SU-DHL-6 (cell line): ENCODE data around the gene ETNK2.

Source experiments
- H2AFZ ChIP-seq: fragments of 200-600 bp; sonication (generic); 2 replicates; pipeline ENCODE4 v1.6.1; 2014; ENCODE audit warnings: low read depth, mild to moderate bottlenecking, moderate library complexity, mixed read lengths, antibody characterized with exemption, low read length; ENCODE audit not compliant: severe bottlenecking
- H3F3A ChIP-seq: fragments of 200-600 bp; shearing (Covaris generic); 2 replicates; pipeline ENCODE4 v1.6.0; 2016; ENCODE audit warnings: antibody characterized with exemption, mild to moderate bottlenecking; ENCODE audit not compliant: insufficient read depth
- H3K27ac ChIP-seq: fragments of 200-600 bp; sonication (generic); 2 replicates; pipeline ENCODE4 v1.5.1; 2016; ENCODE audit warnings: low read depth, mild to moderate bottlenecking, low read length, moderate library complexity, mixed read lengths
- H3K27me3 ChIP-seq: fragments of 200-600 bp; sonication (generic), shearing (Covaris generic); 2 replicates; pipeline ENCODE4 v1.6.0; 2014; ENCODE audit warnings: mild to moderate bottlenecking, low read length
- H3K36me3 ChIP-seq: fragments of 200-600 bp; sonication (generic); 2 replicates; pipeline ENCODE4 v1.6.1; 2014; ENCODE audit warnings: mild to moderate bottlenecking, low read length, mixed read lengths
- H3K4me2 ChIP-seq: fragments of 300-600, 200-600 bp; shearing (Covaris generic), sonication (generic); 2 replicates; pipeline ENCODE4 v1.6.0; 2014; ENCODE audit warnings: low read length, low read depth, mild to moderate bottlenecking; ENCODE audit not compliant: poor library complexity, severe bottlenecking
- H3K4me3 ChIP-seq: fragments of 200-600 bp; sonication (generic); 2 replicates; pipeline ENCODE4 v1.5.1; 2014; ENCODE audit warnings: antibody characterized with exemption, low read length, mild to moderate bottlenecking, mixed read lengths; ENCODE audit not compliant: insufficient read depth, poor library complexity, severe bottlenecking
- H3K79me2 ChIP-seq: fragments of 200-600 bp; sonication (generic); 2 replicates; pipeline ENCODE4 v1.6.1; 2014; ENCODE audit warnings: mild to moderate bottlenecking, low read length, moderate library complexity; ENCODE audit not compliant: insufficient read depth
- H3K9ac ChIP-seq: fragments of 200-600 bp; sonication (generic); 2 replicates; pipeline ENCODE4 v1.7.0; 2014; ENCODE audit warnings: mild to moderate bottlenecking, low read length
- H3K9me2 ChIP-seq: fragments of 200-600 bp; sonication (generic); replicated peaks from 2 replicates; pipeline ENCODE4 v1.6.1; 2014; ENCODE audit warnings: low read length; ENCODE audit not compliant: insufficient read depth
- H3K9me3 ChIP-seq: fragments of 200-600 bp; sonication (generic); 2 replicates; pipeline ENCODE4 v1.6.1; 2014; ENCODE audit warnings: low read length, mixed read lengths; ENCODE audit not compliant: insufficient read depth
- H4K20me1 ChIP-seq: fragments of 200-600 bp; sonication (generic); 2 replicates; pipeline ENCODE4 v1.6.1; 2014; ENCODE audit warnings: low read depth, mild to moderate bottlenecking, antibody characterized with exemption, low read length, moderate library complexity, mixed read lengths
- EZH2phosphoT487 ChIP-seq: fragments of 200-600 bp; sonication (generic), shearing (Covaris generic); conservative IDR thresholded peaks from 2 replicates; pipeline ENCODE4 v1.6.1; 2018; ENCODE audit warnings: mild to moderate bottlenecking, antibody characterized with exemption, low read length, moderate library complexity, mixed read lengths
- TF ChIP-seq, protein P1 (sequence below): fragments of 200-600 bp; sonication (generic); IDR thresholded peaks from one replicate; pipeline ENCODE4 v1.5.1; 2017; ENCODE audit warnings: antibody characterized with exemption, mild to moderate bottlenecking, low read length, moderate library complexity; ENCODE audit not compliant: insufficient read depth, poor library complexity, severe bottlenecking

ETNK2 gene

DNA sequence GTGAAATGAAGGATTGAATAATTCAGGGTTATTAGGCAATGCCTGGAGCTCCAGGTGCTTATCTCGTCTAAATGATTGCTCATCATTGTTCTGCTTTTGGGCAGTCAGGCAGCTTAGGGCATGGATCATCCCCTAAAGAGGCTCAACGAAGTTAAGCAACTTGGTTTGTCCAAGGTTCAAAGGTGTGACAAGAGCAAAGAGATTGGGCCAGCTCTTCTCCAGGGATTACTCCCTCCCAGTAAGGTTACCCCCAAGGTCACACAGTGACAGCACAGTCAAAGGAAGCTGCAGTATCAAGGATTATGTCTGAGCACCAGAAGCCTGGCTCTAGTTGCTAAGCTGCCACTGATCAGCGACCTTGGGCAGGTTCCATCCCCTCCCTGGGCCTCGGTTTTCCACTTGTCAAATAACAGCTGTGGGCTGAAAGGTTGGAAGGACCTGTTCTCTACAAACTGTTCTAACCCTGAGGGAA lies 6.8 kb downstream of the ETNK2 start:
- Histone ChIP-seq H3K27me3 (no peaks in the 10 kb centered on the region), H3K4me3 (no peak overlapping the region), H4K20me1 (no peaks in the 10 kb centered on the region), H3K9me2 (no peaks in the 10 kb centered on the region), H3K4me2 (no peak overlapping the region), H3K79me2 (no peaks in the 10 kb centered on the region), H3F3A (no peaks in the 10 kb centered on the region), H3K9ac (no peak overlapping the region), H3K9me3 (no peaks in the 10 kb centered on the region), H3K36me3 (no peaks in the 10 kb centered on the region), H2AFZ (no peak overlapping the region), H3K27ac (no peak overlapping the region)
- TF ChIP-seq, protein P1, sequence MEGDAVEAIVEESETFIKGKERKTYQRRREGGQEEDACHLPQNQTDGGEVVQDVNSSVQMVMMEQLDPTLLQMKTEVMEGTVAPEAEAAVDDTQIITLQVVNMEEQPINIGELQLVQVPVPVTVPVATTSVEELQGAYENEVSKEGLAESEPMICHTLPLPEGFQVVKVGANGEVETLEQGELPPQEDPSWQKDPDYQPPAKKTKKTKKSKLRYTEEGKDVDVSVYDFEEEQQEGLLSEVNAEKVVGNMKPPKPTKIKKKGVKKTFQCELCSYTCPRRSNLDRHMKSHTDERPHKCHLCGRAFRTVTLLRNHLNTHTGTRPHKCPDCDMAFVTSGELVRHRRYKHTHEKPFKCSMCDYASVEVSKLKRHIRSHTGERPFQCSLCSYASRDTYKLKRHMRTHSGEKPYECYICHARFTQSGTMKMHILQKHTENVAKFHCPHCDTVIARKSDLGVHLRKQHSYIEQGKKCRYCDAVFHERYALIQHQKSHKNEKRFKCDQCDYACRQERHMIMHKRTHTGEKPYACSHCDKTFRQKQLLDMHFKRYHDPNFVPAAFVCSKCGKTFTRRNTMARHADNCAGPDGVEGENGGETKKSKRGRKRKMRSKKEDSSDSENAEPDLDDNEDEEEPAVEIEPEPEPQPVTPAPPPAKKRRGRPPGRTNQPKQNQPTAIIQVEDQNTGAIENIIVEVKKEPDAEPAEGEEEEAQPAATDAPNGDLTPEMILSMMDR = no peak
- no peak for TF ChIP-seq EZH2phosphoT487

DNA sequence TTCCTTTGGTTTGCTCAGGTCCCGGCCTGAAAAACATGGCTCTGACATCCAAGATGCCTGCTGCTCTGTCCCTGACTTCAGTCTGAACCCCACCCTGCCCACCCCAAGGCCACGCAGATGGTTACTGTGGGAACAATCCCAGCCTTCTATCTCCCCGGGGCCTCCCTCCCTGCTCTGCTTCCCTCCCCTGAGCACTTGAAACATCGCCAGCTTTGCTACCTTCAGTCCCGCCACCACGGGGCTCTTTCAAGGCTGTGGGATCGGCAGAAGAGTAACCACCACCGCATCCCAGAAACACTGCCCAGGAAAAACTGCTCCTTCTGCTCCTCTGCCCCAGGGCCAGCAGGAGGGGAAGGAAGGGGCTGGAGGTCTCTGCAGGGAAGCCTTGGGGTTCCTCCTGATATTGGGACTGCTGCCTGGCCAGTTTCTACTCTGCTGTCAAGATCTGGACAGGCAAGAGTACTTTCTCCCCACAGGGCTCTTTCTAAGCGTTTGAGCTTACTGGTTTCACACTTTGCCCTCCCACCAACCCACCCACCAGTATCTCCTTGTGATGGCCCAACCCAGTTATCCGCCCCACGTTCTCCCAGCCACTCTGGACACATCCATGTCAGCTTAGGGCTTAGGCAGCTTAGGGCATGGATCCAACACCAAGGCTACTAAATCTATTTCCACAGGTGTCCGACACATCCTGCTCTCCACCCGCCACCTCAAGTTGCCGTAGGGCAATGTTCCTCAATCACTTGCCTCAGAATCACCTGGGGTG lies 8.4 kb downstream of the ETNK2 start:
- H3K36me3 ChIP-seq = no peaks in the 10 kb centered on the region
- no peaks in the 10 kb centered on the region for H3K9me2 ChIP-seq
- H3F3A ChIP-seq = no peaks in the 10 kb centered on the region
- H3K4me2 ChIP-seq = no peak overlapping the region
- H3K9me3 ChIP-seq = no peaks in the 10 kb centered on the region
- H4K20me1 ChIP-seq = no peaks in the 10 kb centered on the region
- H3K79me2 ChIP-seq = no peaks in the 10 kb centered on the region
- no peak overlapping the region for H3K27ac ChIP-seq
- no peak overlapping the region for H3K9ac ChIP-seq
- H3K4me3 ChIP-seq = no peak overlapping the region
- TF ChIP-seq EZH2phosphoT487 = no peak
- TF ChIP-seq, protein P1 = no peak
- no peak overlapping the region for H2AFZ ChIP-seq
- H3K27me3 ChIP-seq = no peaks in the 10 kb centered on the region

DNA sequence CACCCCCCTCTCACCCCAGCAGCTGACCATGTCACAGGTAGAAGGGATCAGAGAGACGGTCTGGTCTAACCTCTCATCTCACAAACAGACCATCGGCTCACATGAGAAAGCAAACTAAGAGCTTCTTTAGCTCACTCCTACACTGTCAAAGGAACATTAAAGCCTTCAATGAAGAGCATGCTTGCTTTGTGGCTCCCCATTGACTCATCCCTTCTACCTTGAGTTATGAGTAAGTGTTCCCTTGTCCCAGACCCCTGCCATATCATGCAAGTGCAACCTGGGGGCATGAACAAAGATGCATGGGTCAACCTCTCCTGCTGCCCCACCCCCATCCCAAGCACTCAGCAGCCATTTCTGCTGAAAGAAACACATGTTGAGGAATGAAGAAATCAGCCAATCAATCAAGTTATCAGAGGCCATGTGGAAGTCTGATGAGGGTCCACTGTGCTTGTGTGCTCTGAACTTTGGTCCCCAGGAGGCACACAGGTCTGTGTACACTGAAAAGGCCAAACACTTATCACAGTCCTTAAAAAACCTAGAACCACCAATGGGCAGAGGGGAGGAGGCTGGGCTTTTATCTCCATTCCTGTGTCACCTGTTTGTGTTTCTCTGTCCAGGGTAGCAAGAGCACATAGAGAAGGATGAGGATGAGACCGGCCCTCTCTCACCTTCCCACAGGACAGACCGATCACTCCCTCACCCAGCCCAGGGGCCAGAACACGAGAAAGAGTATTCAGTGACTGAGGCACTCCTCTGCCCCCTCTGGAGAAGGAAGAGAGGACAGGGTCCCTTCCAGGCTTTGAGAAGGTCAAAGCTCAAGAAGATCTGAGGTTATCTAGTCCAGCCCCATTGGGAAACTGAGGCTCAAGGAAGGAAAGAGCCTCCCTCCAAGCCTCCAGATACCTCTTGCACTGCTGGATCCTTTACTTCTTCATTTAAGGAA lies 9.5 kb downstream of the ETNK2 start:
- no peaks in the 10 kb centered on the region for H3F3A ChIP-seq
- no peak overlapping the region for H3K9ac ChIP-seq
- no peak for TF ChIP-seq EZH2phosphoT487
- TF ChIP-seq, protein P1 = no peak
- H2AFZ ChIP-seq = no peak overlapping the region
- no peaks in the 10 kb centered on the region for H4K20me1 ChIP-seq
- no peaks in the 10 kb centered on the region for H3K36me3 ChIP-seq
- H3K9me2 ChIP-seq = no peaks in the 10 kb centered on the region
- H3K27me3 ChIP-seq = no peaks in the 10 kb centered on the region
- no peak overlapping the region for H3K4me2 ChIP-seq
- no peak overlapping the region for H3K27ac ChIP-seq
- no peaks in the 10 kb centered on the region for H3K9me3 ChIP-seq
- no peaks in the 10 kb centered on the region for H3K79me2 ChIP-seq
- no peak overlapping the region for H3K4me3 ChIP-seq
